CD14-positive monocyte (primary cell): ENCODE measurements around the gene SMTN. TPM values are rescaled to one million over a fixed set of nuclear protein-coding genes. Genes with fewer than 3 reads are reported as not detected.

Source experiments
- DNase-seq, 3 donors: peaks; one replicate each; pipeline ENCODE4 v3.0.0-alpha.2; 2011 to 2022
- H2AFZ ChIP-seq: 2 replicates; pipeline ENCODE4 v1.6.0; 2012; ENCODE audit warnings: mild to moderate bottlenecking, low read depth, low read length, inconsistent platforms; ENCODE audit not compliant: insufficient read depth, poor library complexity, severe bottlenecking
- H3K27ac ChIP-seq, 2 donors: 1 replicate in 1 of 2; 2 replicates in 1 of 2; pipeline ENCODE4 v1.5.1; 2012 to 2013; ENCODE audit warnings: low read length in 2 of 2, control low read depth in 1 of 2, inconsistent platforms in 1 of 2, low read depth in 1 of 2, mild to moderate bottlenecking in 1 of 2
- H3K27me3 ChIP-seq, 2 donors: one replicate each; pipeline versions ENCODE4 v1.6.0 to v1.6.1; 2011 to 2013; ENCODE audit warnings: low read length in 2 of 2; ENCODE audit not compliant: control insufficient read depth in 2 of 2, insufficient read depth in 2 of 2
- H3K36me3 ChIP-seq, 2 donors: replicated peaks in 1 of 2; 1 replicate in 1 of 2; 2 replicates in 1 of 2; pipeline versions ENCODE4 v1.5.1 to v1.6.1; 2012 to 2013; ENCODE audit warnings: low read length in 2 of 2, control low read depth in 1 of 2, inconsistent platforms in 1 of 2, mild to moderate bottlenecking in 1 of 2; ENCODE audit not compliant: insufficient read depth in 2 of 2, control insufficient read depth in 1 of 2
- H3K4me1 ChIP-seq, 2 donors: 1 replicate in 1 of 2; 2 replicates in 1 of 2; pipeline versions ENCODE4 v1.5.1 to v1.6.1; 2012 to 2013; ENCODE audit warnings: low read length in 2 of 2, control low read depth in 1 of 2, inconsistent platforms in 1 of 2, mild to moderate bottlenecking in 1 of 2, moderate library complexity in 1 of 2; ENCODE audit not compliant: insufficient read depth in 2 of 2, control insufficient read depth in 1 of 2
- H3K4me2 ChIP-seq: replicated peaks from 2 replicates; pipeline ENCODE3; 2012; ENCODE audit warnings: low read length, moderate library complexity, mild to moderate bottlenecking; ENCODE audit not compliant: poor library complexity, severe bottlenecking; ENCODE audit errors: extremely low read depth
- H3K4me3 ChIP-seq, 3 experiments: fragments of 200-600 bp in 1 of 3; sonication (generic) in 1 of 3; replicated peaks in 1 of 3; 1 replicate in 2 of 3; 2 replicates in 1 of 3; pipeline ENCODE4 v1.5.1; 2011 to 2013; ENCODE audit warnings: low read length in 3 of 3, mild to moderate bottlenecking in 3 of 3, control low read depth in 2 of 3, low read depth in 2 of 3, inconsistent platforms in 1 of 3, moderate library complexity in 1 of 3
- H3K79me2 ChIP-seq: 2 replicates; pipeline ENCODE4 v1.6.0; 2012; ENCODE audit warnings: mild to moderate bottlenecking, control low read depth, inconsistent platforms, low read length, moderate library complexity; ENCODE audit not compliant: insufficient read depth
- H3K9ac ChIP-seq: 2 replicates; pipeline ENCODE4 v1.6.0; 2017; ENCODE audit warnings: low read length, mild to moderate bottlenecking; ENCODE audit not compliant: insufficient read depth, poor library complexity, severe bottlenecking
- H3K9me3 ChIP-seq, 2 donors: replicated peaks in 1 of 2; 1 replicate in 1 of 2; 2 replicates in 1 of 2; pipeline versions ENCODE4 v1.5.1 to v1.6.1; 2012 to 2013; ENCODE audit warnings: low read length in 2 of 2, control low read depth in 1 of 2; ENCODE audit not compliant: control insufficient read depth in 1 of 2, insufficient read depth in 1 of 2
- H4K20me1 ChIP-seq: 2 replicates; pipeline ENCODE4 v1.6.0; 2012; ENCODE audit warnings: mild to moderate bottlenecking, low read length, control low read depth, moderate library complexity; ENCODE audit not compliant: insufficient read depth
- H3K27ac Mint-ChIP-seq, 7 donors: one replicate each; pipeline ENCODE4 v1.8.0; 2020; ENCODE audit warnings: mild to moderate bottlenecking in 7 of 7, mixed read lengths in 7 of 7, moderate library complexity in 6 of 7, inconsistent platforms in 2 of 7
- H3K27me3 Mint-ChIP-seq, 3 donors: one replicate each; pipeline ENCODE4 v1.8.0; 2021 to 2022; ENCODE audit warnings: low read depth in 3 of 3, mild to moderate bottlenecking in 3 of 3, mixed read lengths in 3 of 3, moderate library complexity in 3 of 3, inconsistent platforms in 1 of 3
- H3K36me3 Mint-ChIP-seq, 2 donors: one replicate each; pipeline ENCODE4 v1.8.0; 2020; ENCODE audit warnings: mixed read lengths in 2 of 2, inconsistent platforms in 1 of 2, mild to moderate bottlenecking in 1 of 2
- H3K4me1 Mint-ChIP-seq: one replicate; pipeline ENCODE4 v1.8.0; 2020; ENCODE audit warnings: mild to moderate bottlenecking, mixed read lengths
- H3K4me3 Mint-ChIP-seq, 2 donors: one replicate each; pipeline ENCODE4 v1.8.0; 2020; ENCODE audit warnings: mild to moderate bottlenecking in 2 of 2, mixed read lengths in 2 of 2, moderate library complexity in 1 of 2
- H3K9me3 Mint-ChIP-seq, 7 donors: one replicate each; pipeline ENCODE4 v1.8.0; 2020 to 2022; ENCODE audit warnings: mixed read lengths in 7 of 7, mild to moderate bottlenecking in 6 of 7, moderate library complexity in 6 of 7, inconsistent platforms in 2 of 7
- WGBS: methylation state at CpG from one replicate; pipeline ENCODE4 v1.1.5; 2013; ENCODE audit warnings: missing lambda C conversion rate; ENCODE audit not compliant: insufficient coverage; 5-methylcytosine and 5-hydroxymethylcytosine counted together
- intact Hi-C, 2 donors: fragments of 100-400 bp; cut with micrococcal nuclease; formaldehyde crosslinking; loops; one replicate each; pipeline versions ENCODE4 v1.15.0 to v1.15.1; 2023
- polyA plus RNA-seq, 3 donors: library from polyadenylated mRNA; depleted of rRNA in 1 of 3; unstranded in 2 of 3; stranded (reverse) in 1 of 3; fragments of 300-500 nt in 2 of 3; fragments of >200 nt in 1 of 3; fragmentation: Illumina TruSeq in 2 of 3; gene quantifications; 1 replicate in 2 of 3; 2 replicates in 1 of 3; pipeline ENCODE4 v1.2.3, GENCODE V29; 2012 to 2021
- TF ChIP-seq, protein P1 (sequence below): fragments of 200-600 bp; IDR thresholded peaks from one replicate; pipeline ENCODE4 v1.8.0; 2022; ENCODE audit warnings: antibody characterized with exemption, mild to moderate bottlenecking

The SMTN gene
- polyA plus RNA-seq, 3 donors = 0.87 to 13.3 (median 0.88) TPM

DNA sequence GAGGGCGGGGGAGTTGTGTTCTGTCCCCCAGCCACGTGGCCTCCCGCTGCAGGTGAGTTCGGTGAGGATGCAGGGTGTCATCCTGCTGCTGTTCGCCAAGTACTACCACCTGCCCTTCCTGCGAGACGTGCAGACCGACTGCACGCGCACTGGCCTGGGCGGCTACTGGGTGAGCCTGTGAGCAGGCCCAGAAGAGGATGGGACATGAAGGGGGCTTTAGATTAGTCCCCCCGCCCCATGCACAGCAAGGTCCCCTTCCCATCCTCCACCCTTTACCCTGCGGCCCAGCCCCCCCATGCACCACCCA lies 45.7 kb downstream of the SMTN start:
- peaks cover 0 to 2% (median 0%) of the 10 kb centered on the region in 7 donors for H3K9me3 Mint-ChIP-seq
- Histone ChIP-seq H3K4me1 (peaks cover 6 to 7% of the 10 kb centered on the region in 2 donors), H4K20me1 (no peaks in the 10 kb centered on the region), H3K4me2 (peak overlapping the region; percentile 23), H2AFZ (no peak overlapping the region), H3K27me3 (no peaks in the 10 kb centered on the region), H3K4me3 (no peak overlapping the region), H3K36me3 (no peaks in the 10 kb centered on the region), H3K27ac (no peak overlapping the region), H3K9ac (no peak overlapping the region), H3K79me2 (no peaks in the 10 kb centered on the region), H3K9me3 (no peaks in the 10 kb centered on the region)
- 69% methylated on average over 5 of the region's 13 CpGs for WGBS
- DNase-seq = no peak
- peaks cover 0 to 5% (median 2%) of the 10 kb centered on the region in 3 donors for H3K27me3 Mint-ChIP-seq
- H3K36me3 Mint-ChIP-seq = no peaks in the 10 kb centered on the region
- H3K27ac Mint-ChIP-seq = no peak overlapping the region
- intact Hi-C loops = no loop called here
- H3K4me3 Mint-ChIP-seq = no peak overlapping the region
- peaks cover 8% of the 10 kb centered on the region for H3K4me1 Mint-ChIP-seq
- TF ChIP-seq, protein P1, sequence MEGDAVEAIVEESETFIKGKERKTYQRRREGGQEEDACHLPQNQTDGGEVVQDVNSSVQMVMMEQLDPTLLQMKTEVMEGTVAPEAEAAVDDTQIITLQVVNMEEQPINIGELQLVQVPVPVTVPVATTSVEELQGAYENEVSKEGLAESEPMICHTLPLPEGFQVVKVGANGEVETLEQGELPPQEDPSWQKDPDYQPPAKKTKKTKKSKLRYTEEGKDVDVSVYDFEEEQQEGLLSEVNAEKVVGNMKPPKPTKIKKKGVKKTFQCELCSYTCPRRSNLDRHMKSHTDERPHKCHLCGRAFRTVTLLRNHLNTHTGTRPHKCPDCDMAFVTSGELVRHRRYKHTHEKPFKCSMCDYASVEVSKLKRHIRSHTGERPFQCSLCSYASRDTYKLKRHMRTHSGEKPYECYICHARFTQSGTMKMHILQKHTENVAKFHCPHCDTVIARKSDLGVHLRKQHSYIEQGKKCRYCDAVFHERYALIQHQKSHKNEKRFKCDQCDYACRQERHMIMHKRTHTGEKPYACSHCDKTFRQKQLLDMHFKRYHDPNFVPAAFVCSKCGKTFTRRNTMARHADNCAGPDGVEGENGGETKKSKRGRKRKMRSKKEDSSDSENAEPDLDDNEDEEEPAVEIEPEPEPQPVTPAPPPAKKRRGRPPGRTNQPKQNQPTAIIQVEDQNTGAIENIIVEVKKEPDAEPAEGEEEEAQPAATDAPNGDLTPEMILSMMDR = no peak

DNA sequence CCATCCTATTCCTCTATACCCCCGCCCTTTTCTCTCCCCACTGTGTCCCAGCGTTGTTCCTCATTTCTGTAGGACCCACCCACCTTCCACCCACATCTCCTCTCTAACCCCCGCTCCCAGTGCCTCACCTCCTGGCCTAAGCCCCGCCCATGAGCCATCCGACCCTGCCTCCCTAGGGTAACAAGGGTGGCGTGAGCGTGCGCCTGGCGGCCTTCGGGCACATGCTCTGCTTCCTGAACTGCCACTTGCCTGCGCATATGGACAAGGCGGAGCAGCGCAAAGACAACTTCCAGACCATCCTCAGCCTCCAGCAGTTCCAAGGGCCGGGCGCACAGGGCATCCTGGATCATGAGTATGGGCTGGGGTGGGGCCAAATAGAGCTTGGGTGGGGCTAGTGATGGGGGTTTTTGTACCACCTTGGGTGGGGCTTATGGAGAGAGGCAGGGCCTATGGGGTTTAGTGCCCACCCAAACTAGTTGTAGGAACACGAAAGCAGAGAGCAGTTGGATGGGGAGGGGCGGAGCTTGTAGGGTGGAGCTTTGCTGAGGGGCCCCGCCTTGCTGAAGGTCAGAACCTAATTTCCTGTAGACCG lies 46.2 kb downstream of the SMTN start:
- peaks cover 1 to 3% (median 2%) of the 10 kb centered on the region in 3 donors for H3K27me3 Mint-ChIP-seq
- H3K4me2 ChIP-seq = peak overlapping the region; percentile 23
- peak overlapping the region; percentile 62 for H2AFZ ChIP-seq

More for the DNA sequence above, 46.2 kb downstream of the SMTN start:
- 19% methylated on average over 10 of the region's 19 CpGs for WGBS
- H3K36me3 ChIP-seq = no peaks in the 10 kb centered on the region
- H3K79me2 ChIP-seq = no peaks in the 10 kb centered on the region
- no peak overlapping the region for H3K27ac ChIP-seq
- Mint-ChIP-seq H3K4me3 (peak overlapping the region in 1 of 2 donors; percentile 28), H3K4me1 (peaks cover 8% of the 10 kb centered on the region), H3K36me3 (no peaks in the 10 kb centered on the region), H3K9me3 (peaks cover 0 to 2% (median 0%) of the 10 kb centered on the region in 7 donors), H3K27ac (peak overlapping the region in 1 of 7 donors; percentile 51)
- peaks cover 6 to 7% of the 10 kb centered on the region in 2 donors for H3K4me1 ChIP-seq
- TF ChIP-seq, protein P1 = no peak
- no peaks in the 10 kb centered on the region for H4K20me1 ChIP-seq
- DNase-seq = no peak
- H3K9me3 ChIP-seq = no peaks in the 10 kb centered on the region
- H3K9ac ChIP-seq = no peak overlapping the region
- peak overlapping the region in 1 of 3 experiments; percentile 33 for H3K4me3 ChIP-seq
- intact Hi-C loops = no loop called here
- no peaks in the 10 kb centered on the region for H3K27me3 ChIP-seq
